Measurements from ENCODE around the gene HSD17B1.

DNA sequence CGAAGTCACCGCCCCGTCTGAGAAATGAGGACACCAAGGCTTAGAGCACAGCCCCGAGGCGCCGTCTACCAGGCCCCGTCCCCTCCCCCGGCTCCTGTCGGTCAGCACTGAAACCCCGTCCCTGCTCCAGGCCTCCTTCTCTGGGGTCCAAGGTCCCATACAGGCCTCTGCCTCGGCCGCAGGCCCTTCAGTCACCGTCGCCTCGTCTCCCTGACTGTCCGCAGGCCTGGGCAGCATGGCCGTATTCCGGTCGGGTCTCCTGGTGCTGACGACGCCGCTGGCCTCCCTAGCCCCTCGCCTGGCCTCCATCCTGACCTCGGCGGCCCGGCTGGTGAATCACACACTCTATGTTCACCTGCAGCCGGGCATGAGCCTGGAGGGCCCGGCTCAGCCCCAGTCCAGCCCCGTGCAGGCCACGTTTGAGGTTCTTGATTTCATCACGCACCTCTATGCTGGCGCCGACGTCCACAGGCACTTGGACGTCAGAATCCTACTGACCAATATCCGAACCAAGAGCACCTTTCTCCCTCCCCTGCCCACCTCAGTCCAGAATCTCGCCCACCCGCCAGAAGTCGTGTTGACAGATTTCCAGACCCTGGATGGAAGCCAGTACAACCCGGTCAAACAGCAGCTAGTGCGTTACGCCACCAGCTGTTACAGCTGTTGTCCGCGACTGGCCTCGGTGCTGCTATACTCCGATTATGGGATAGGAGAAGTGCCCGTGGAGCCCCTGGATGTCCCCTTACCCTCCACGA is 9.8 kb downstream of the HSD17B1 start:
- TF ChIP-seq, protein P1, sequence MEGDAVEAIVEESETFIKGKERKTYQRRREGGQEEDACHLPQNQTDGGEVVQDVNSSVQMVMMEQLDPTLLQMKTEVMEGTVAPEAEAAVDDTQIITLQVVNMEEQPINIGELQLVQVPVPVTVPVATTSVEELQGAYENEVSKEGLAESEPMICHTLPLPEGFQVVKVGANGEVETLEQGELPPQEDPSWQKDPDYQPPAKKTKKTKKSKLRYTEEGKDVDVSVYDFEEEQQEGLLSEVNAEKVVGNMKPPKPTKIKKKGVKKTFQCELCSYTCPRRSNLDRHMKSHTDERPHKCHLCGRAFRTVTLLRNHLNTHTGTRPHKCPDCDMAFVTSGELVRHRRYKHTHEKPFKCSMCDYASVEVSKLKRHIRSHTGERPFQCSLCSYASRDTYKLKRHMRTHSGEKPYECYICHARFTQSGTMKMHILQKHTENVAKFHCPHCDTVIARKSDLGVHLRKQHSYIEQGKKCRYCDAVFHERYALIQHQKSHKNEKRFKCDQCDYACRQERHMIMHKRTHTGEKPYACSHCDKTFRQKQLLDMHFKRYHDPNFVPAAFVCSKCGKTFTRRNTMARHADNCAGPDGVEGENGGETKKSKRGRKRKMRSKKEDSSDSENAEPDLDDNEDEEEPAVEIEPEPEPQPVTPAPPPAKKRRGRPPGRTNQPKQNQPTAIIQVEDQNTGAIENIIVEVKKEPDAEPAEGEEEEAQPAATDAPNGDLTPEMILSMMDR (conservative IDR thresholded peaks at IDR 0.05 in 1 of 2, IDR thresholded peaks at IDR 0.05 in 1 of 2; ENCODE audit: extremely low read depth in 1 of 2, insufficient read depth in 1 of 2, low read depth in 1 of 2, low read length in 2 of 2), result no peak
- no peak for TF ChIP-seq EZH2 (IDR thresholded peaks at IDR 0.05; ENCODE audit: borderline replicate concordance, low read length)

All from mammary epithelial cell (primary cell).